T47D (cell line): ENCODE measurements around the gene LEP.

Source experiments
- DNase-seq, 2 experiments: peaks; one replicate each; pipeline versions ENCODE4 v3.0.0 to v3.0.0-alpha.2; 2011 to 2012; ENCODE audit warnings: low read depth in 1 of 2, low spot score in 1 of 2
- JUND ChIP-seq: IDR thresholded peaks from 2 replicates; pipeline ENCODE4 v1.6.1; 2012; ENCODE audit warnings: low read depth
- in situ Hi-C: cut with HindIII; loops from 2 replicates; pipeline ENCODE4 v1.10.0; 2016; ENCODE audit warnings: low sequenced_read_pairs, low pct_unique_long_range_greater_than_20kb

LEP gene

GRCh38 chr7:128307061-128307460 is 66.0 kb downstream of the LEP start:
- no peak for DNase-seq
- TF ChIP-seq JUND: no peak
- in situ Hi-C loops: no loop called here
